ENCODE results near the gene DNLZ.

DNA sequence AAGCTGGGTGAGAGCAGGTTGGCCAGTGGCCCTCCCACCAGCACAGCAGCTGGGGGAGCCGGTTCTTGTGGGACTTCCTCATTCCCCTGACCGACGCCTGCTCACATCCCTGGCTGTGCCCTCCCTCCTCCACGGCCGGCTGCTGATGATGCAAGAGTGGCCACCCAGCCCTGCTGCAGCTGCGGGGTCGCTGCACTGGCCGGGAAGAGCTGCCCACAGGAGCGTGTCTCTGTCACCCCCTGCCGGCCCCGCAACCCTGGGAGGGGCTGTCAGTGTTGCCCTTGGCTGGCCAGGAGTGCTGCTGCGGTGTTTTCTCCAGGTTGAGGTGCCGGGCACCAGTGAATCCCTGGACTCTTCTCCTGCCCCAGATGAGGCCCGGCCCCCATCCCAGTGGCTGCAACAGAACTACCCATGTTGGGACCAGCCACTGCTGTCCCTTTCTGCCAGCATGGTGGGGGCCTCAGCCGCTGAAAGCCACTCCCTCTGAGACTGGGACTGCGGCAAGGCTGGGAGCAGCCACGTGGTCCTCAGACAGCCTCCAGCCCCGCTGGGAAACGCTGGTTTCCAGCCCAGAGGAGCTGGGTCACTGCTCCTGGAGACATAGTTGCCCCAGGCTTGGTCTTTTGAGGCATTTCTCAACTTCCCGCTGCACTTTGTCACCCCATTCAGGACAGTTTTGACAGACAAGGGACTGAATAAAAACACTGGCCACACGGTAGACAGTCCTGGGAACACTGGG is 9.2 kb upstream of the DNLZ start:
- TF ChIP-seq TAF1 (IDR thresholded peaks at IDR 0.05; ENCODE audit: borderline replicate concordance, low read depth, low read length) (no peak), POLR2A (IDR thresholded peaks at IDR 0.05; ENCODE audit: low read depth, low read length) (no peak)

Data from GM12892 (cell line).